Suprapubic skin (tissue), 4 donors: ENCODE measurements around the gene BCL11B. TPM values are rescaled to one million over a fixed set of nuclear protein-coding genes. Genes with fewer than 3 reads are reported as not detected.
A peak's percentile ranks its signal among the peaks of the same experiment; 100 is the strongest.

ENCODE experiments used
- DNase-seq, 2 donors: peaks; one replicate each; pipeline ENCODE4 v3.0.0-alpha.2; 2019; ENCODE audit warnings: low spot score in 2 of 2
- H3K27ac ChIP-seq: fragments of 200-600 bp; sonication (generic); one replicate; pipeline ENCODE4 v1.5.1; 2019
- H3K27me3 ChIP-seq: fragments of 200-600 bp; sonication (generic); one replicate; pipeline ENCODE4 v1.5.1; 2019
- H3K36me3 ChIP-seq: fragments of 200-600 bp; sonication (generic); one replicate; pipeline ENCODE4 v1.5.1; 2019
- H3K4me1 ChIP-seq: fragments of 200-600 bp; sonication (generic); one replicate; pipeline ENCODE4 v1.5.1; 2019
- H3K4me3 ChIP-seq: fragments of 200-600 bp; sonication (generic); one replicate; pipeline ENCODE4 v1.5.1; 2019; ENCODE audit warnings: mild to moderate bottlenecking
- H3K9me3 ChIP-seq: fragments of 200-600 bp; sonication (generic); one replicate; pipeline ENCODE4 v1.5.1; 2019
- EP300 ChIP-seq: sonication (generic); formaldehyde crosslinking; IDR thresholded peaks from one replicate; pipeline ENCODE4 v1.6.1; 2017; ENCODE audit warnings: antibody characterized with exemption
- POLR2A ChIP-seq, 2 donors: fragments of 450-650 bp; IDR thresholded peaks; one replicate each; pipeline ENCODE4 v1.6.1; 2017; ENCODE audit warnings: antibody characterized with exemption in 2 of 2, mild to moderate bottlenecking in 2 of 2, moderate library complexity in 2 of 2
- POLR2AphosphoS5 ChIP-seq, 3 donors: sonication (generic); formaldehyde crosslinking; IDR thresholded peaks; one replicate each; pipeline ENCODE4 v1.6.1; 2017; ENCODE audit warnings: antibody characterized with exemption in 3 of 3
- WGBS: methylation state at CpG from one replicate; pipeline ENCODE4 v1.1.5; 2018; 5-methylcytosine and 5-hydroxymethylcytosine counted together
- total RNA-seq, 4 donors: library from RNA; depleted of rRNA; stranded (reverse); fragments of >200 nt; gene quantifications; one replicate each; pipeline ENCODE4 v1.1.0, GENCODE V29; 2016
- TF ChIP-seq, protein P1 (sequence below), 2 donors: fragments of 200-600 bp in 1 of 2; fragments of 450-650 bp in 1 of 2; sonication (generic) in 1 of 2; IDR thresholded peaks; one replicate each; pipeline ENCODE4 v1.5.1; 2016 to 2019; ENCODE audit warnings: antibody characterized with exemption in 2 of 2, mild to moderate bottlenecking in 1 of 2, moderate library complexity in 1 of 2

Gene BCL11B
- total RNA-seq, 4 donors from 2014 or later: 35.9 to 53.8 (median 47.5) TPM

DNA sequence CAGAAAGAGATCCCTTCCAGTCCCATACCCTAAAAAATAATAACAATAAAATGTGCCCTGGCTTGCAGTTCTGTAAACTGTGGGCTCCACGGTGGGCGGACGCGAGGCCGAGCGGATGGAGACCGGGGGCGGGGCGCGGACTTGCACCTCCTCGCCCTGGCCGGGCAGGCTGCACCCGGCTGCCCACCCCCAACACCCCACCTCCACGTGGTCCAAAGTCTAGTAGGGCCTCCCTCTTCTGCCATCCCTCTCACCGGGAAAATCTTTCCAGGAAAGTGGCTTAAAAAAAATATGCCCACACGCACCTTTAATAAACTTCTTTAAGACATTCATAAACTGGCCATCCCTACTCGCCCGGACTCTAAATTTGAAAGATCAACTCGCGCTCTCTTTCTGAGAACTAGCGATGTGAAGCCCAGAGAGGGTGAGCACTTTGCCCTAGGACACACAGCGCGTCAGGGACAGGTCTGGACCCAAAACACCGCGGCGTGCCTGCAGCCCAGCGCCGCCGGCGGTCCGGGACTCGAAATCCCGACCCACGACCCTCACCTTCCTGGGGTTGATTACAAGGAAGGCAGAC is 1.9 kb upstream of the BCL11B start:
- Histone ChIP-seq H3K4me3 (peak overlapping the region; percentile 84), H3K27ac (peak overlapping the region; percentile 90), H3K9me3 (no peaks in the 10 kb centered on the region), H3K4me1 (peaks cover 43% of the 10 kb centered on the region), H3K27me3 (peaks cover 29% of the 10 kb centered on the region), H3K36me3 (no peaks in the 10 kb centered on the region)
- peak; percentile 74 to 81 for DNase-seq
- TF ChIP-seq POLR2AphosphoS5 (IDR thresholded peaks at IDR 0.05) (no peak), POLR2A (IDR thresholded peaks at IDR 0.05) (no peak), EP300 (no peak)
- TF ChIP-seq, protein P1, sequence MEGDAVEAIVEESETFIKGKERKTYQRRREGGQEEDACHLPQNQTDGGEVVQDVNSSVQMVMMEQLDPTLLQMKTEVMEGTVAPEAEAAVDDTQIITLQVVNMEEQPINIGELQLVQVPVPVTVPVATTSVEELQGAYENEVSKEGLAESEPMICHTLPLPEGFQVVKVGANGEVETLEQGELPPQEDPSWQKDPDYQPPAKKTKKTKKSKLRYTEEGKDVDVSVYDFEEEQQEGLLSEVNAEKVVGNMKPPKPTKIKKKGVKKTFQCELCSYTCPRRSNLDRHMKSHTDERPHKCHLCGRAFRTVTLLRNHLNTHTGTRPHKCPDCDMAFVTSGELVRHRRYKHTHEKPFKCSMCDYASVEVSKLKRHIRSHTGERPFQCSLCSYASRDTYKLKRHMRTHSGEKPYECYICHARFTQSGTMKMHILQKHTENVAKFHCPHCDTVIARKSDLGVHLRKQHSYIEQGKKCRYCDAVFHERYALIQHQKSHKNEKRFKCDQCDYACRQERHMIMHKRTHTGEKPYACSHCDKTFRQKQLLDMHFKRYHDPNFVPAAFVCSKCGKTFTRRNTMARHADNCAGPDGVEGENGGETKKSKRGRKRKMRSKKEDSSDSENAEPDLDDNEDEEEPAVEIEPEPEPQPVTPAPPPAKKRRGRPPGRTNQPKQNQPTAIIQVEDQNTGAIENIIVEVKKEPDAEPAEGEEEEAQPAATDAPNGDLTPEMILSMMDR (IDR thresholded peaks at IDR 0.05): no peak
- WGBS: 2% methylated on average over 31 of the region's 34 CpGs

DNA sequence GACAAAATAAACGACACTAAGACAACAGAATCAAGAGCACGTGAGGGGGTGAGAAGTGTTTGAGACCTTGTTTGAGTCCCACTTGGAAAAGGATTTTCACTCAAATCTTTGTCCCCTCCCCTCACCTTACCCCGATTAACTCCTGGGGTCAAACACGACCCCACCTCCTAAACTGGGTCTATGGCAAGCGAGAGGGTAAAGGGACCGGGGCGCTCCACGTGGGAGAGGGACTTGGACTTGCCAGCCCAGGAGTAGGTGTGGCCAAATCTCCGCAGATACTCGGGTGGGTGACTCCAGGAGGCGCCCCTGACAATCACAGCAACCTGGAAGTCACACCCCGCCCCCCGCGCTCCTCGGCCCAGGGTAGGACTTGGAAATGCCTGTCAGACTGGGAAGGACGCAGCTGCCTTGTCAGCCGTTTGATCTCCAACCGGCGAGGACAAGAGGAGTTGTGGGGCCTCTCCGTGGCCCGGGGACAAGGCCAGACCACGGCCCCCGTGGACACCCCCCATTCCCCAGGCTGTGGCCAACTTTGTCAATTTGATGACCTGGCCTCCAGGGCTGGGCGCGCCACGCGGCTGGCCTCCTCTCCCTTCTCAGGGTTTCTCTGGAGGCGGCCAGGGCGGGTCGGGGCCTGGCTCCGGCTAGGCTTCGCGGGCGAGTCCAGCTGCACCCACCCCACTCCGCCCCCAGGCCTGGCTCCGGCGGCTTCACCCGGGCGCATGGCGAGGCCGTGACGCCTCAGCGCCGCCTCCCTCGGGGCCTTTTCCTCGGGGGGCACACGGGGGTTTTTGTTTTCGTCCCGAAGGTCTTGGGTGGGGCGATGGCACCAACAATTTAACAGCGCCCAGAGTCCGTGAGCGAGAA is 1.1 kb upstream of the BCL11B start:
- Histone ChIP-seq H3K4me1 (peaks cover 50% of the 10 kb centered on the region), H3K27me3 (peaks cover 35% of the 10 kb centered on the region), H3K9me3 (no peaks in the 10 kb centered on the region), H3K27ac (peak overlapping the region; percentile 90), H3K36me3 (no peaks in the 10 kb centered on the region), H3K4me3 (peak overlapping the region; percentile 84)
- 8% methylated on average over 11 of the region's 53 CpGs for WGBS
- TF ChIP-seq POLR2AphosphoS5 (IDR thresholded peaks at IDR 0.05) (no peak), POLR2A (IDR thresholded peaks at IDR 0.05) (peak in 1 of 2 donors; percentile 16), EP300 (no peak)
- TF ChIP-seq, protein P1 (IDR thresholded peaks at IDR 0.05): no peak
- DNase-seq: peak; percentile 82 to 83

DNA sequence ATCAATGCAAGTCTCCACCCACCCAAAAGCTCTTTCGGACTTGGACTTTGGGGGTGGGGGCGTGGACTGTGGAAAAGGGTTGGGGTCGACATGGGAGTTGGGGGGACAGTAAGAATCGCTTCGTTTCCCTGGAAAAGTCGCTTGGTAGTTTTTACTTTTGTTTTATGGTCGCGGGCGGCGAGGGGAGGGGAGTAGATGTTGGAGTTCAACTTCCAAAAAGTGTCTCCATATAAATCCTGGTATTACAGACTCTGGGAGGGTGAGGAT is 568 bp upstream of the BCL11B start:
- no peak for DNase-seq
- TF ChIP-seq, protein P1 (IDR thresholded peaks at IDR 0.05): no peak
- TF ChIP-seq EP300: no peak
- no peak for TF ChIP-seq POLR2A (IDR thresholded peaks at IDR 0.05)
- no peak for TF ChIP-seq POLR2AphosphoS5 (IDR thresholded peaks at IDR 0.05)
- 1% methylated on average over 10 of the region's 10 CpGs for WGBS
- no peaks in the 10 kb centered on the region for H3K36me3 ChIP-seq
- H3K27me3 ChIP-seq: peaks cover 35% of the 10 kb centered on the region
- peak overlapping the region; percentile 84 for H3K4me3 ChIP-seq
- no peaks in the 10 kb centered on the region for H3K9me3 ChIP-seq
- peaks cover 53% of the 10 kb centered on the region for H3K4me1 ChIP-seq
- peak overlapping the region; percentile 90 for H3K27ac ChIP-seq

DNA sequence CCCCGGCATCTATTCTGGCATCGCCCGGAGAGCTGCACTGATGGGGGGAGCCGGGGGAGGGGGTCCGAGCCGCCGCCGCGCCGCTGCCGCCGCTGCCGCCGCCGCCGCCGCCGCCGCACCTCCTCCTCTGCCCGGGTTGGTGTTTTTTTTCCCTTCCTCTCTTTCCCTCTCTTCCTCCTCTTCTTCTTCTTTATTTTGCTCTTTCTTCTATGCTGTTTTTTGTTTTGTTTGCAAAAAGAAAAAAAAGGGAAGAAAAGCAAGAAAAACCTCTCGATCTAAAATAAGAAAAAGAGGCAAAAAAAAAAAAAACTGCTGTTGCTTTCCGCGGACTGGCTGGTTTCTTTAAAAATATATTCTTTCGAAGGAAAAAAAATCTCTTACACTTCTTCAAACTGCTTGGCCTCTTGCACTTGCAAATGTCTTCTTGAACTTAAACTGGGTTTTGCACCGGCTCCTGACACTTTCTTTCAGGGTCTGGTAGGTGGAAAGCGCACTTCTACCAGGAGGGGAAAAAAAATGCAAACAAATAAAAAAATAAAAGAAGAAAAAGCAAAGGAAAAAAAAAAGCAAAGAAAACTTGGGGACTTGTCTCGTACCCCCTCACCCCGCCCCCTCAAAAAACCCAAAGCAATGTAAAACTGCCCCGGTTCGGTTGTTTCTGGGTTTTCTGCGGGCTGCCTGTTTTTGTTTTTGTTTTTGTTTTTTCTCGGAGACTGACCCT is 616 bp downstream of the BCL11B start:
- H3K27me3 ChIP-seq: peaks cover 38% of the 10 kb centered on the region
- H3K4me3 ChIP-seq: peak overlapping the region; percentile 84
- under 1% methylated on average over 28 of the region's 32 CpGs for WGBS
- TF ChIP-seq, protein P1 (IDR thresholded peaks at IDR 0.05): no peak
- TF ChIP-seq POLR2A (IDR thresholded peaks at IDR 0.05) (no peak), EP300 (no peak), POLR2AphosphoS5 (IDR thresholded peaks at IDR 0.05) (no peak)
- H3K9me3 ChIP-seq: no peaks in the 10 kb centered on the region
- peak in 1 of 2 donors; percentile 67 for DNase-seq
- peaks cover 63% of the 10 kb centered on the region for H3K4me1 ChIP-seq
- no peaks in the 10 kb centered on the region for H3K36me3 ChIP-seq
- H3K27ac ChIP-seq: peak overlapping the region; percentile 90
